SK-N-SH treated with all-trans-retinoic acid at 6 μM for 48 hours (cell line): ENCODE measurements around the gene BABAM2.

ENCODE experiments used
- ARNTL ChIP-seq: fragments of 450-650 bp; formaldehyde crosslinking; IDR thresholded peaks from 2 replicates; pipeline ENCODE4 v1.5.0; 2020; ENCODE audit warnings: low read depth, mild to moderate bottlenecking, moderate library complexity, borderline replicate concordance
- CREB5 ChIP-seq: fragments of 250-450 bp; sonication (Bioruptor Pico); IDR thresholded peaks from 2 replicates; pipeline ENCODE4 v1.5.1; 2020; ENCODE audit warnings: low read depth, mild to moderate bottlenecking, moderate library complexity
- PATZ1 ChIP-seq: fragments of 250-450 bp; sonication (Bioruptor Pico); IDR thresholded peaks from 2 replicates; pipeline ENCODE4 v1.8.0; 2020; ENCODE audit warnings: mild to moderate bottlenecking, moderate library complexity, borderline replicate concordance
- PPARA ChIP-seq: fragments of 250-450 bp; sonication (Bioruptor Pico); IDR thresholded peaks from 2 replicates; pipeline ENCODE4 v1.5.0; 2020; ENCODE audit warnings: mild to moderate bottlenecking, borderline replicate concordance
- SNAI2 ChIP-seq: fragments of 250-450 bp; sonication (Bioruptor Pico); IDR thresholded peaks from 2 replicates; pipeline ENCODE4 v1.5.0; 2020; ENCODE audit warnings: mild to moderate bottlenecking, moderate library complexity
- TCF4 ChIP-seq: fragments of 250-450 bp; sonication (Bioruptor Pico); IDR thresholded peaks from 2 replicates; pipeline ENCODE4 v1.8.0; 2021; ENCODE audit warnings: mild to moderate bottlenecking, moderate library complexity, borderline replicate concordance
- TSHZ2 ChIP-seq: fragments of 250-450 bp; sonication (Bioruptor Pico); IDR thresholded peaks from 2 replicates; pipeline ENCODE4 v1.5.0; 2020; ENCODE audit warnings: mild to moderate bottlenecking, moderate library complexity
- ZFP3 ChIP-seq: fragments of 250-450 bp; sonication (Bioruptor Pico); IDR thresholded peaks from 2 replicates; pipeline ENCODE4 v1.5.0; 2020; ENCODE audit warnings: mild to moderate bottlenecking, moderate library complexity
- ZFP30 ChIP-seq: fragments of 450-650 bp; formaldehyde crosslinking; IDR thresholded peaks from 2 replicates; pipeline ENCODE4 v1.5.0; 2022; ENCODE audit warnings: mild to moderate bottlenecking, moderate library complexity
- ZNF70 ChIP-seq: fragments of 450-650 bp; formaldehyde crosslinking; IDR thresholded peaks from 2 replicates; pipeline ENCODE4 v1.5.0; 2020; ENCODE audit warnings: mild to moderate bottlenecking, moderate library complexity
- ZNF8 ChIP-seq: fragments of 450-650 bp; formaldehyde crosslinking; IDR thresholded peaks from 2 replicates; pipeline ENCODE4 v1.5.0; 2020; ENCODE audit warnings: mild to moderate bottlenecking, moderate library complexity
- TF ChIP-seq, protein P1 (sequence below): fragments of 250-450 bp; sonication (Bioruptor Pico); IDR thresholded peaks from 2 replicates; pipeline ENCODE4 v1.8.0; 2021; ENCODE audit warnings: low read depth, mild to moderate bottlenecking, moderate library complexity, borderline replicate concordance

- TF ChIP-seq PPARA = no peak
- TF ChIP-seq ARNTL (CRISPR knock-in tag) = no peak
- TF ChIP-seq, protein P1, sequence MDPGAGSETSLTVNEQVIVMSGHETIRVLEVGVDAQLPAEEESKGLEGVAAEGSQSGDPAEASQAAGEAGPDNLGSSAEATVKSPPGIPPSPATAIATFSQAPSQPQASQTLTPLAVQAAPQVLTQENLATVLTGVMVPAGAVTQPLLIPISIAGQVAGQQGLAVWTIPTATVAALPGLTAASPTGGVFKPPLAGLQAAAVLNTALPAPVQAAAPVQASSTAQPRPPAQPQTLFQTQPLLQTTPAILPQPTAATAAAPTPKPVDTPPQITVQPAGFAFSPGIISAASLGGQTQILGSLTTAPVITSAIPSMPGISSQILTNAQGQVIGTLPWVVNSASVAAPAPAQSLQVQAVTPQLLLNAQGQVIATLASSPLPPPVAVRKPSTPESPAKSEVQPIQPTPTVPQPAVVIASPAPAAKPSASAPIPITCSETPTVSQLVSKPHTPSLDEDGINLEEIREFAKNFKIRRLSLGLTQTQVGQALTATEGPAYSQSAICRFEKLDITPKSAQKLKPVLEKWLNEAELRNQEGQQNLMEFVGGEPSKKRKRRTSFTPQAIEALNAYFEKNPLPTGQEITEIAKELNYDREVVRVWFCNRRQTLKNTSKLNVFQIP (CRISPR knock-in tag) = no peak
- TF ChIP-seq ZFP30 (CRISPR knock-in tag) = no peak
- no peak for TF ChIP-seq PATZ1
- no peak for TF ChIP-seq TSHZ2 (CRISPR knock-in tag)
- no peak for TF ChIP-seq ZNF70
- TF ChIP-seq SNAI2 = no peak
- TF ChIP-seq TCF4 (CRISPR knock-in tag) = peak; percentile 51; the same call in 1 of the 2 replicates
- TF ChIP-seq ZNF8 = no peak
- no peak for TF ChIP-seq ZFP3
- no peak for TF ChIP-seq CREB5 (CRISPR knock-in tag)
Observed at GRCh38 chr2:28327956-28328922, 437.7 kb downstream of the BABAM2 start.
